HepG2 (cell line): ENCODE data around the gene IFT43. TPM values are rescaled to one million over a fixed set of nuclear protein-coding genes. Genes with fewer than 3 reads are reported as not detected.

Experiments used
- ATAC-seq: fragments of 200-7000 bp; cut with Tn5 transposase; 3 replicates; pipeline ENCODE4 v1.9.1; 2020; ENCODE audit warnings: mild to moderate bottlenecking, moderate library complexity
- BruUV-seq: library from RNA; stranded (reverse); fragments of 400-500 nt; replicated peaks from 2 replicates; lab custom pipeline; 2021; lab: Mats Ljungman, UMichigan
- CTCF ChIA-PET: fragments of 300-600 bp; formaldehyde crosslinking; extraction: SDS; loops from one replicate; lab custom pipeline; 2021; ENCODE audit warnings: low total read pairs, inconsistent platforms, low intra/inter-chr PET ratio; lab: Yijun Ruan, JAX
- POLR2A ChIA-PET: fragments of 350-600 bp; sonication (Branson Sonifier 250); formaldehyde crosslinking; loops from one replicate; lab custom pipeline; 2020; ENCODE audit warnings: antibody characterized with exemption, inconsistent platforms; lab: Yijun Ruan, JAX
- DNase-seq: peaks from one replicate; pipeline ENCODE4 v3.0.0-alpha.2; 2015; ENCODE audit warnings: low spot score
- FAIRE-seq: peaks from 3 replicates; lab custom pipeline; 2011; peaks lifted over from hg19 to GRCh38; lab: Jason Lieb, UNC
- H2AFZ ChIP-seq: one replicate; pipeline ENCODE4 v1.6.1; 2011; ENCODE audit warnings: low read length, inconsistent platforms
- H3K27ac ChIP-seq: fragments of 300-600 bp; 3 replicates; pipeline ENCODE4 v1.8.0; 2011; ENCODE audit warnings: mixed run types, mild to moderate bottlenecking, mixed read lengths, low read length, inconsistent platforms; ENCODE audit not compliant: insufficient read depth; ENCODE audit errors: extremely low read length
- H3K27me3 ChIP-seq, 2 experiments: fragments of 200-600 bp in 1 of 2; 2 replicates in 1 of 2; 3 replicates in 1 of 2; pipeline versions ENCODE4 v1.6.0 to v1.8.0; 2011; ENCODE audit warnings: low read length in 2 of 2, mild to moderate bottlenecking in 2 of 2, moderate library complexity in 2 of 2, inconsistent platforms in 1 of 2; ENCODE audit not compliant: insufficient read depth in 2 of 2, control insufficient read depth in 1 of 2
- H3K36me3 ChIP-seq, 2 experiments: fragments of 200-600 bp in 1 of 2; replicated peaks in 1 of 2; 2 replicates in 1 of 2; 3 replicates in 1 of 2; pipeline versions ENCODE4 v1.5.1 to v1.8.0; 2011; ENCODE audit warnings: low read length in 2 of 2, inconsistent platforms in 1 of 2; ENCODE audit not compliant: insufficient read depth in 2 of 2, control insufficient read depth in 1 of 2
- H3K4me1 ChIP-seq: 2 replicates; pipeline ENCODE4 v1.5.1; 2012; ENCODE audit warnings: low read length, inconsistent platforms; ENCODE audit not compliant: insufficient read depth
- H3K4me2 ChIP-seq: 2 replicates; pipeline ENCODE4 v1.6.0; 2011; ENCODE audit warnings: low read depth, low read length, inconsistent platforms
- H3K4me3 ChIP-seq, 3 experiments: fragments of 200-600 bp in 1 of 3; sonication (generic), shearing (Covaris generic) in 1 of 3; replicated peaks in 1 of 3; 2 replicates each; pipeline ENCODE4 v1.5.1; 2011 to 2016; ENCODE audit warnings: low read length in 3 of 3, inconsistent platforms in 2 of 3, low read depth in 2 of 3, mild to moderate bottlenecking in 2 of 3, control low read depth in 1 of 3, mixed read lengths in 1 of 3; ENCODE audit not compliant: insufficient read depth in 1 of 3
- H3K79me2 ChIP-seq: one replicate; pipeline ENCODE4 v1.6.1; 2011; ENCODE audit warnings: low read length, inconsistent platforms; ENCODE audit not compliant: insufficient read depth
- H3K9ac ChIP-seq: 2 replicates; pipeline ENCODE4 v1.6.0; 2011; ENCODE audit warnings: mild to moderate bottlenecking, low read depth, low read length, inconsistent platforms; ENCODE audit not compliant: insufficient read depth
- H3K9me3 ChIP-seq: 2 replicates; pipeline ENCODE4 v1.5.1; 2012; ENCODE audit warnings: mild to moderate bottlenecking, low read length
- H4K20me1 ChIP-seq: 2 replicates; pipeline ENCODE4 v1.6.0; 2011; ENCODE audit warnings: inconsistent platforms, mild to moderate bottlenecking, low read length, moderate library complexity; ENCODE audit not compliant: insufficient read depth
- BRCA1 ChIP-seq: sonication (generic); formaldehyde crosslinking; IDR thresholded peaks from 2 replicates; pipeline ENCODE4 v1.4.0; 2020; ENCODE audit warnings: missing genetic modification reagents
- HOXA7 ChIP-seq: sonication (generic); formaldehyde crosslinking; IDR thresholded peaks from 2 replicates; pipeline ENCODE4 v1.8.1; 2022; ENCODE audit warnings: mild to moderate bottlenecking, missing genetic modification reagents, moderate library complexity
- PBX3 ChIP-seq: sonication (generic); formaldehyde crosslinking; IDR thresholded peaks from 2 replicates; pipeline ENCODE4 v1.8.1; 2023; ENCODE audit warnings: missing genetic modification reagents, inconsistent platforms, borderline replicate concordance
- TERF1 ChIP-seq: sonication (generic); formaldehyde crosslinking; IDR thresholded peaks from 2 replicates; pipeline ENCODE4 v1.8.0; 2022; ENCODE audit warnings: mild to moderate bottlenecking, missing genetic modification reagents, moderate library complexity
- TP53 ChIP-seq: sonication (generic); formaldehyde crosslinking; conservative IDR thresholded peaks from 2 replicates; pipeline ENCODE4 v1.4.0; 2020; ENCODE audit warnings: missing genetic modification reagents
- UBTF ChIP-seq: sonication (generic); formaldehyde crosslinking; IDR thresholded peaks from 2 replicates; pipeline ENCODE4 v1.4.0; 2020; ENCODE audit warnings: mild to moderate bottlenecking, missing genetic modification reagents
- ZBTB1 ChIP-seq: sonication (generic); formaldehyde crosslinking; IDR thresholded peaks from 2 replicates; pipeline ENCODE4 v1.4.0; 2020; ENCODE audit warnings: missing genetic modification reagents, borderline replicate concordance
- ZFP1 ChIP-seq: IDR thresholded peaks from 2 replicates; pipeline ENCODE4 v1.6.1; 2016
- ZFP90 ChIP-seq: sonication (generic); formaldehyde crosslinking; IDR thresholded peaks from 2 replicates; pipeline ENCODE4 v1.8.0; 2022; ENCODE audit warnings: missing genetic modification reagents, mild to moderate bottlenecking, inconsistent platforms, borderline replicate concordance
- ZFY ChIP-seq: sonication (generic); formaldehyde crosslinking; IDR thresholded peaks from 2 replicates; pipeline ENCODE4 v1.4.0; 2020; ENCODE audit warnings: missing genetic modification reagents
- ZKSCAN5 ChIP-seq: sonication (generic); formaldehyde crosslinking; IDR thresholded peaks from 2 replicates; pipeline ENCODE4 v1.5.1; 2020; ENCODE audit warnings: mild to moderate bottlenecking, missing genetic modification reagents
- ZNF234 ChIP-seq: sonication (generic); formaldehyde crosslinking; conservative IDR thresholded peaks from 2 replicates; pipeline ENCODE4 v1.5.1; 2020; ENCODE audit warnings: mild to moderate bottlenecking, missing genetic modification reagents
- ZNF296 ChIP-seq: sonication (generic); formaldehyde crosslinking; conservative IDR thresholded peaks from 2 replicates; pipeline ENCODE4 v1.5.0; 2020; ENCODE audit warnings: mild to moderate bottlenecking, missing genetic modification reagents
- ZNF335 ChIP-seq: sonication (generic); formaldehyde crosslinking; IDR thresholded peaks from 2 replicates; pipeline ENCODE4 v1.4.0; 2020; ENCODE audit warnings: missing genetic modification reagents
- ZNF572 ChIP-seq: sonication (generic); formaldehyde crosslinking; IDR thresholded peaks from 2 replicates; pipeline ENCODE4 v1.5.1; 2020; ENCODE audit warnings: mild to moderate bottlenecking, missing genetic modification reagents
- ZNF672 ChIP-seq: sonication (generic); formaldehyde crosslinking; IDR thresholded peaks from 2 replicates; pipeline ENCODE4 v1.8.1; 2022; ENCODE audit warnings: missing genetic modification reagents
- WGBS: methylation state at CpG from one replicate; pipeline ENCODE4 v1.1.6; 2017; ENCODE audit warnings: low lambda C conversion rate; 5-methylcytosine and 5-hydroxymethylcytosine counted together
- in situ Hi-C: cut with HindIII; loops from 2 replicates; pipeline ENCODE4 v1.10.0; 2017; ENCODE audit warnings: low pct_unique_long_range_greater_than_20kb; ENCODE audit not compliant: extremely low pct_ligation_motif_present
- intact Hi-C: fragments of 100-400 bp; cut with micrococcal nuclease; formaldehyde crosslinking; loops from one replicate; pipeline ENCODE4 v1.10.0; 2022; ENCODE audit not compliant: unreplicated experiment
- polyA plus RNA-seq, 8 experiments: library from polyadenylated mRNA; depleted of rRNA in 3 of 8; stranded (reverse) in 7 of 8; unstranded in 1 of 8; fragments of >200 nt; fragmentation: Illumina TruSeq in 4 of 8; extraction: Trizol in 4 of 8; gene quantifications; 2 replicates each; pipeline versions ENCODE4 v1.2.1 to v1.2.3, GENCODE V29; 2011 to 2016; ENCODE audit warnings: low read depth in 4 of 8, missing spikeins in 1 of 8, mixed read lengths in 1 of 8; ENCODE audit not compliant: insufficient read depth in 1 of 8
- total RNA-seq, 5 experiments: library from RNA; depleted of rRNA; stranded (reverse); fragments of >200 nt; fragmentation: Illumina TruSeq; extraction: Trizol; gene quantifications; 2 replicates each; pipeline ENCODE4 v1.2.3, GENCODE V29; 2016; ENCODE audit warnings: low read depth in 1 of 5
- TF ChIP-seq, protein P1 (sequence below): sonication (generic); formaldehyde crosslinking; IDR thresholded peaks from 2 replicates; pipeline ENCODE4 v1.8.0; 2022; ENCODE audit warnings: mild to moderate bottlenecking, missing genetic modification reagents, borderline replicate concordance
- TF ChIP-seq, protein P2 (sequence below): sonication (generic); formaldehyde crosslinking; IDR thresholded peaks from 2 replicates; pipeline ENCODE4 v1.4.0; 2020; ENCODE audit warnings: missing genetic modification reagents, mild to moderate bottlenecking, borderline replicate concordance

Gene IFT43
- total and polyA plus RNA-seq, 2 of the 13 experiments (the other 11 are each of a cell fraction or from before 2014, with no cell fraction given): 0.15 to 0.55 TPM

GRCh38 chr14:75959031-75959430 lies 26.5 kb upstream of the IFT43 start:
- H3K27me3 ChIP-seq: no peaks in the 10 kb centered on the region
- 98% methylated on average over 9 of the region's 9 CpGs for WGBS
- no TSS peak for BruUV-seq
- no peaks in the 10 kb centered on the region for H3K79me2 ChIP-seq
- H3K9ac ChIP-seq: no peak overlapping the region
- FAIRE-seq (no peak), DNase-seq (no peak), ATAC-seq (no peak)
- POLR2A ChIA-PET: no interaction called here
- CTCF ChIA-PET: no interaction called here
- H3K9me3 ChIP-seq: no peaks in the 10 kb centered on the region
- no peaks in the 10 kb centered on the region for H3K36me3 ChIP-seq
- intact Hi-C loops: no loop called here
- H4K20me1 ChIP-seq: no peaks in the 10 kb centered on the region
- in situ Hi-C loops: no loop called here
- H3K4me2 ChIP-seq: no peak overlapping the region
- H3K4me1 ChIP-seq: no peaks in the 10 kb centered on the region
- H3K27ac ChIP-seq: no peak overlapping the region
- H3K4me3 ChIP-seq: no peak overlapping the region
- H2AFZ ChIP-seq: no peak overlapping the region
- no peak for TF ChIP-seq ZFP90
- TF ChIP-seq ZKSCAN5 (CRISPR knock-in tag): no peak
- TF ChIP-seq, protein P1, sequence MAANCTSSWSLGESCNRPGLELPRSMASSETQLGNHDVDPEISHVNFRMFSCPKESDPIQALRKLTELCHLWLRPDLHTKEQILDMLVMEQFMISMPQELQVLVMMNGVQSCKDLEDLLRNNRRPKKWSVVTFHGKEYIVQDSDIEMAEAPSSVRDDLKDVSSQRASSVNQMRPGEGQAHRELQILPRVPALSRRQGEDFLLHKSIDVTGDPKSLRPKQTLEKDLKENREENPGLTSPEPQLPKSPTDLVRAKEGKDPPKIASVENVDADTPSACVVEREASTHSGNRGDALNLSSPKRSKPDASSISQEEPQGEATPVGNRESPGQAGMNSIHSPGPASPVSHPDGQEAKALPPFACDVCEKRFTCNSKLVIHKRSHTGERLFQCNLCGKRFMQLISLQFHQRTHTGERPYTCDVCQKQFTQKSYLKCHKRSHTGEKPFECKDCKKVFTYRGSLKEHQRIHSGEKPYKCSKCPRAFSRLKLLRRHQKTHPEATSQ (CRISPR knock-in tag): no peak
- no peak for TF ChIP-seq ZBTB1 (CRISPR knock-in tag)
- TF ChIP-seq, protein P2, sequence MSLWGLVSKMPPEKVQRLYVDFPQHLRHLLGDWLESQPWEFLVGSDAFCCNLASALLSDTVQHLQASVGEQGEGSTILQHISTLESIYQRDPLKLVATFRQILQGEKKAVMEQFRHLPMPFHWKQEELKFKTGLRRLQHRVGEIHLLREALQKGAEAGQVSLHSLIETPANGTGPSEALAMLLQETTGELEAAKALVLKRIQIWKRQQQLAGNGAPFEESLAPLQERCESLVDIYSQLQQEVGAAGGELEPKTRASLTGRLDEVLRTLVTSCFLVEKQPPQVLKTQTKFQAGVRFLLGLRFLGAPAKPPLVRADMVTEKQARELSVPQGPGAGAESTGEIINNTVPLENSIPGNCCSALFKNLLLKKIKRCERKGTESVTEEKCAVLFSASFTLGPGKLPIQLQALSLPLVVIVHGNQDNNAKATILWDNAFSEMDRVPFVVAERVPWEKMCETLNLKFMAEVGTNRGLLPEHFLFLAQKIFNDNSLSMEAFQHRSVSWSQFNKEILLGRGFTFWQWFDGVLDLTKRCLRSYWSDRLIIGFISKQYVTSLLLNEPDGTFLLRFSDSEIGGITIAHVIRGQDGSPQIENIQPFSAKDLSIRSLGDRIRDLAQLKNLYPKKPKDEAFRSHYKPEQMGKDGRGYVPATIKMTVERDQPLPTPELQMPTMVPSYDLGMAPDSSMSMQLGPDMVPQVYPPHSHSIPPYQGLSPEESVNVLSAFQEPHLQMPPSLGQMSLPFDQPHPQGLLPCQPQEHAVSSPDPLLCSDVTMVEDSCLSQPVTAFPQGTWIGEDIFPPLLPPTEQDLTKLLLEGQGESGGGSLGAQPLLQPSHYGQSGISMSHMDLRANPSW: no peak
- TF ChIP-seq ZNF335: no peak
- no peak for TF ChIP-seq ZNF672 (CRISPR knock-in tag)
- TF ChIP-seq ZNF234 (CRISPR knock-in tag): no peak
- no peak for TF ChIP-seq BRCA1 (CRISPR knock-in tag)
- no peak for TF ChIP-seq ZFP1
- no peak for TF ChIP-seq PBX3 (CRISPR knock-in tag)
- no peak for TF ChIP-seq ZNF296 (CRISPR knock-in tag)
- no peak for TF ChIP-seq ZNF572
- no peak for TF ChIP-seq UBTF (CRISPR knock-in tag)
- no peak for TF ChIP-seq TERF1
- no peak for TF ChIP-seq HOXA7 (CRISPR knock-in tag)
- TF ChIP-seq ZFY: no peak
- no peak for TF ChIP-seq TP53 (CRISPR knock-in tag)
